HTERT RPE-1 (cell line): Measurements from ENCODE around the gene MFSD11.
"Not testable (repeated sequence)": the region's sequence is repeated elsewhere in the genome, so short reads cannot be mapped to it uniquely, and the experiment has no call there.

ENCODE experiments used
- in situ Hi-C: fragments of 300-500 bp; cut with MboI; formaldehyde crosslinking; loops from 4 replicates; pipeline ENCODE4 v1.14.3; 2020; ENCODE audit warnings: low sequenced_read_pairs

Gene MFSD11

GRCh38 chr17:76726231-76726775 is 11.6 kb upstream of the MFSD11 start, which contains the start of gene JMJD6:
Gene JMJD6 (minus strand): TSS chr17:76726606. CDS start chr17:76726475, 131 bp downstream.
- in situ Hi-C loops: no loop called here

- in situ Hi-C loops: no loop called here
These were observed 10.9 kb upstream of the MFSD11 start, which contains the start of gene METTL23 for GRCh38 chr17:76726776-76727718. Gene METTL23 (plus strand): TSS chr17:76726839. CDS start chr17:76729711, 2,872 bp downstream.

DNA sequence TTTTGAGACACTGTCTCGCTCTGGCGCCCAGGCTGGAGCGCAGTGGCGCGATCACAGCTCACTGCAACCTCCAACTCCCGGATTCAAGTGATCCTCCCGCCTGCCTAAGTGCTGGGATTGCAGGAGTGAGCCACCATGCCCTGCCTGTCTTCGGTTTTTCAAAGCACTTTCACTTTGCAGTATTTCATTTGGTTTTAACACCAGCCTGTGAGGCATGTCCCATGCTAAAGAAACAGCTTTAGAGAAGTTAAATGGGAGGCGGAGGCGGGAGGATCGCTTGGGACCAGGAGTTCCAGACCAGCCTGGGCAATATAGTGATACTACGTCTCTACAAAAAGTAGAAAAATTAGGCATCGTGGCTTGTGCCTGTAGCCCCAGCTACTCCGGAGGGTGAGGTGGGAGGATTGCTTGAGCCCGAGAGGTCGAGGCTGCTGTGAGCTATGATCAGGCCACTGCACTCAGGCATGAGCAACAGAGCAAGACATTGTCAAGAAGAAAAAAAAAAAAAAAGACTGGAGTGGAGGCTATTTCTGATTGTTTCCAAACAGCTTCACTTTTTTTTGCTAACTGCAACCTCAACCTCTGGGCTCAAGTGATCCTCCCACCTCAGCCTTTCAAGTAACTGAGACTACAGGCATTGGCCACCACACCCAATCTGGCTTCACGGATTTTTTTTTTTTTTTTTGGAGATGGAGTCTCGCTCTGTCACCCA is 10.0 kb upstream of the MFSD11 start:
- in situ Hi-C loops: no loop called here

- in situ Hi-C loops: not testable (repeated sequence)
These were observed 5.9 kb upstream of the MFSD11 start for GRCh38 chr17:76731800-76732733.

DNA sequence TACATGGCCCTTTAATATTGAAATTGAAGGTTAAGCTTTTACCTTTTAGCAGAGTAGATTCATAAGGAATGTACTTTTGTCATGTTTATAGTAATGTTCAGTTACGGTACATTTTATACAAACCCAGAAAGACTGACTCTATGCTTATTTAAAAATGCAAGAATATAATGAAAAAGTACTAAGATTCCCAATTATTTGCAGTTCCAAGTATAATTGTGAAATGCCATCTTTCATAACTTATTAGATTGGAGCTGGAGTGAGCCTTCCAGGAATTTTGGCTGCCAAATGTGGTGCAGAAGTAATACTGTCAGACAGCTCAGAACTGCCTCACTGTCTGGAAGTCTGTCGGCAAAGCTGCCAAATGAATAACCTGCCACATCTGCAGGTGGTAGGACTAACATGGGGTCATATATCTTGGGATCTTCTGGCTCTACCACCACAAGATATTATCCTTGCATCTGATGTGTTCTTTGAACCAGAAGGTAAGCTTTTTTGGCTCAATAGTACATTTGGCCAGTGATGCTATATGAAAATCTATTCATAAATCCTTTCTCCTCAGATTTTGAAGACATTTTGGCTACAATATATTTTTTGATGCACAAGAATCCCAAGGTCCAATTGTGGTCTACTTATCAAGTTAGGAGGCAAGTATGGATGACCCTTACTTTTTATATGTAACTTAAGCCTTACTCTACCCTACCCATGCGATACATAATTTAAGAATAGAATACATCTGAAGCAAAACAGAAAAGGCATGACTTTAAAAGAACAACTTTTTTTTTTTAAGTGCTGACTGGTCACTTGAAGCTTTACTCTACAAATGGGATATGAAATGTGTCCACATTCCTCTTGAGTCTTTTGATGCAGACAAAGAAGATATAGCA is 4.9 kb upstream of the MFSD11 start:
- in situ Hi-C loops: no loop called here

GRCh38 chr17:76733618-76733957 is 4.3 kb upstream of the MFSD11 start:
- in situ Hi-C loops: no loop called here

GRCh38 chr17:76734080-76734840 is 3.7 kb upstream of the MFSD11 start:
- in situ Hi-C loops: no loop called here

DNA sequence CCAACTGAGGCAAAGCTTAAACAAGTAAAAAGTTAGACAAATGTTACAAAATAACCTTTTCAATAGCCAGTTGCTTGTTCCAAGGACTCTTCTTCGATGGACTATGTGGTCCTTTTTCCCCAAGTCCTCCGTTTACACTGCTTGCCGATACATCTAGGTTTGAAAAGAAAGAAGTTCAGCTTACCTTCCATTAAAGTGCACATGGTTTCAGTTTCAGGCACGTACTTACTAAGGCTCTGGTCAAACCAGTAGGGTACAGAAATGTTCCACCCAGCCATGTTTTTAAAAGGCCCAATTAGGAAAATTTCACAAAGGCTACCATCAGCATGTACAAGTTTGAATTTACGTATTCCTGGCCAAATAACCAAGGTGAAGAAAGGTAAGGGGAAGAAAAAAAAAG is 2.9 kb upstream of the MFSD11 start:
- in situ Hi-C loops: no loop called here

GRCh38 chr17:76735586-76736348 is 2.2 kb upstream of the MFSD11 start:
- in situ Hi-C loops: no loop called here

DNA sequence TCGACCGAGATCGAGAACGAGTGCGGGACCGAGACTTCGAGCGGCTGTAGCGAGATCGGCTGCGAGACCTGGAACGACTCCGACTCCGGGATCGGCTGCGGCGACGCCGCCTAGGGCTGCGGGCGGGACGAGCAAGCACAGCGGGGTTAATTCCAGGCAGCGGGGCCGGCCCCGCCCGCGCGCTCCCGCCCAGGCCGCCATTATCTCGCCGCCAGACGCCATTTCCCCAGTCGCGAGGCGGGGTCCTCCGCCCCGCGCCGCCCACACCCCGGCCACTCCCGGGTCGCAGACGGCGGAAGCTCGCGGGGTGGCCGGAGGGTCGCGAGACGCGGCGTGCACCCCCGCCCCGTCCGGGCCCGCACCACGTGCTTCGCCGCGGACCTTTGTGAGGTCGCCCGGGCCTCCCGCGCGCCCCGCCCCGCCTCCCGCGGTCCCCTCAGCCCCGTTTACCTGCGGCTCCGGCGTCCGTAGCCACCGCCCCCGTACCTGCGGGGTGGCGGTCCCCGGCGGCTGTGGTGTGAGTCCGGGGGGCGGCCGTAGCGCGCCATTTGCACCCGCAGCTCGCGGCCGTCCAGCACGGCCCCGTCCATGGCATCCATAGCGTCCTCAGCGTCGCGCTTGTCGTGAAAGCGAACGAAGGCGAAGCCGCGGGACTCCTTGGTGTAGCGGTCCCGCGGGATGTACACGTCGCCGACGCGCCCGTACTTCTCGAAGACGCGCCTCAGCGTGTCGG is 1.4 kb upstream of the MFSD11 start:
- in situ Hi-C loops: no loop called here

DNA sequence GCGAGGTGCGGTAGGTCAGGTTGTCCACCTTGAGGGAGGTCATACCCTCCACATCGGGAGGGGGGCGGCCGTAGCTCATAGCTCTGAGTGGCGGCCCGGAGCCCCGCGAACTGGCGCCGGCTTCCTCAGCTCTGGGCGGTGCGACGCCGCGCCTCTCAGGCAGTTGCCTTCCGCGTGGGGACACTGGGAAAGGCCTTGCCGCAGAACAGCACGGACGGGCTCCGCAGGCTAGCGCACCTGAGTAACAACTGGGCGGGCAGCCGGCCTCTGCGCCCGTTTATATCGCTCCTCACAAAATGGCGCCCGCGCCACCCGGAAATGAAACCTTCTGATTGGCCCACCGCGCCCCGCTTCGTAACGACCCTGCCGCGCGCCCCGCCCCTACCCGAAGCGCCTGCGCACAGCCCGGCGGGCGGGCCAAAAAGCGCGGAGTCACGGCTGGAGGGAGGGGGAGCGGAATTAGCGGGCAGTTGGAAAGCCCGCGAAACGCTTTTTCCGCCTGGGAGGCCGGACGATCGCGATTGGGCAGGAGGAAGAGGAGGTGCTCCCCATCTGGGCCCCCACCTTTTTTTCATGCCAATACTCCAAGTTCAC is 740 bp upstream of the MFSD11 start, which contains the start of gene SRSF2:
Gene SRSF2, minus strand, starts transcription at position 250 of the 594 bp plus-strand sequence. Its CDS starts 171 bp downstream, at position 79.
- in situ Hi-C loops: no loop called here

GRCh38 chr17:76738468-76738850 is 540 bp downstream of the MFSD11 start:
- in situ Hi-C loops: no loop called here

GRCh38 chr17:76739568-76740115 is 1.7 kb downstream of the MFSD11 start:
- in situ Hi-C loops: not testable (repeated sequence)

DNA sequence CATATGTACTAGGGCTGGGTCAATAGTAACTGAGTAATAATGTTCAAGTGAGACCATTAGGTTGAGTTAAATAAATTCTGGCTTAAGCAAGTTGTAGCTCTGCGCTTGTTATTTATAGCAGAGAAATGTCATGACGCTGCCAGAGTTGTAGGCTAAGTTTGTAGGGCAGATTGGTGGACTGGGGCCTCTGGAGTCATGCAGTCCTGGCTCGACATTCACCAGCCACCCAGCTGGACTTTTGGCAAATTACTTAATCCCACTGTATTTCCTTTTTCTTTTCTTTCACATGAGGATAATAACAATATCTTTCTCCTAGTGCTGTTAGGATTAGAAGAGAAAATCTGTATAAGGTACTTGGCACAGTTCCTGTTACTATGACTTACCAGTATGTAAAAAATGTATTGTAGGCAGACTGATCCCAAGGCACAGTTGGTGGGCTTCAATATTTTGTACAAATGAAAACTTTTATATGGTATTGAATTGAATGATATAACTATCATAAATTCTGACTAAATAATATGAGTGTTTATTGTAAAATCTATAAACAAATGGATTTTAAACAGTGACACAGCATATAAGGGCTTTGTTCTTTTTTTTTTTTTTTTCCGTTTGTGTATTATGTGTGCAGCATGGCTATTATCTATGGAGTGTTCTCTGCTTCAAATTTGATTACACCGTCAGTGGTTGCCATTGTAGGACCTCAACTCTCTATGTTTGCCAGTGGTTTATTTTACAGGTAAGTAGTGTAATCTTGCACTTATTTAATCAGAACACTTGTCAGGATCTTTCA is 2.6 kb downstream of the MFSD11 start:
- in situ Hi-C loops: no loop called here

- in situ Hi-C loops: no loop called here
These were observed 5.0 kb downstream of the MFSD11 start for GRCh38 chr17:76742958-76743357.

DNA sequence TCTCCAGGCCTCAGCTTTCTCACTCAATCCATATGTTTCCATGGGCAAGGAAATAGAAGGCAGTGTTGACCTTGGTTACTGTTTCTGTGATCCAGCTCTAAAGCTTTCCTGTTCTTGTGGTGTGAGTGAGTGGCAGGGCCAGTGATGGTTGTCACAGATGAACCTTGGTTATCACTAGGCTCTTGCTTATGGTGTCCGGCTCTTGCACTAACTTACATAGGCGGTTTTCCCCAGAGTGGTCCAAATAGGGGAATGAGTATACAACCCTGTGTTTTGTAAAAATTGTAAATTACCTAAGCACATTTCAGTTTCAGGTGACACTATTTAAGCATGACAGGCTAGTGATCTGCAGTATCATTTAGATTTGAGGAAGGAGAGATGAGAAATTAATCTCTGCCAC is 6.8 kb downstream of the MFSD11 start:
- in situ Hi-C loops: no loop called here
